Measurements from ENCODE around the gene YARS2. TPM values are rescaled to one million over a fixed set of nuclear protein-coding genes. Genes with fewer than 3 reads are reported as not detected.

YARS2 gene
- 30.7 TPM for polyA plus RNA-seq (2013, experiment 1 of 2; ENCODE audit: insufficient read length)
- polyA plus RNA-seq (2013, experiment 2 of 2; ENCODE audit: insufficient read length), result 31.7 TPM

DNA sequence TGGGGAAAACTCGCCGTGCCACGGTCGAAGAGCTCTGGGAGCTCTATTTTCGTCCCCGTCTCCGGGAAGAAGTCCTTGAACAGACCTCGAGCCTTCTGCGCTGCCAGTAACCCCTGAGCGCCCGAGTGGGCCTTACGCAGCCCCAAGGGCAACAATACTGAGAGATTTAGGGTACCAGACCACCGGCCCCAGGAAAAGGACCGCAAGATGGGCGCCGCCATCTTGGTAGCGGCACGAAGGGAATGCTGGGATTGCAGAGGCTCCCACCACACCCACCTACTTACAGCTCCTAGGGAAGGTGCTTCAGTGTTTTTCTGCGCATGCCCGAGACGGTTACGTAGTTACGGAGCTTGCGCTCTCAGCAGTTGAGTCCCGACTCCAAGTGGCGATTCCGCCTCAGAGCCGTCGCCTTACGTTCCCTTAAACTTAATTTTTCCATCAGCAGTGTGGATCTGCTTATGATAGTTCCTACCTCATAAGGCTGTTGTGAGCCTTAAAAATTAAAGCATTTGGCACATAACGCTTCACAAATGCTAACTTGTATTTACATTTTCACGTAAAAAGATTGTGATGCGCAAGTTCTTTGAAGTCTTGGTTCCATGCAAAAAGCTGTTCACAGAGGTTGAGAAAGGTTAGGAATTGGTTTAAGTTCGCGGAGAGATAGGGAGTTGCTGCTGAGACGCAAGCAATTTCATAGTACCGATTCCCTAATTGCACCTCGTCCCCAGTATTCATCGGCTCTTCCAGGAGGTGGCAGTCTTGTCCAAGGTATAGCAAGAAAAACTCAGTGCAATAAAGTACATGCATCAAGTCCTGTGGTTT lies at the start of gene YARS2:
Gene YARS2, minus strand, starts transcription at position 244 of the 822 bp plus-strand sequence. Its CDS starts 23 bp downstream, at position 221.
- peak; percentile 98 for DNase-seq

DNA sequence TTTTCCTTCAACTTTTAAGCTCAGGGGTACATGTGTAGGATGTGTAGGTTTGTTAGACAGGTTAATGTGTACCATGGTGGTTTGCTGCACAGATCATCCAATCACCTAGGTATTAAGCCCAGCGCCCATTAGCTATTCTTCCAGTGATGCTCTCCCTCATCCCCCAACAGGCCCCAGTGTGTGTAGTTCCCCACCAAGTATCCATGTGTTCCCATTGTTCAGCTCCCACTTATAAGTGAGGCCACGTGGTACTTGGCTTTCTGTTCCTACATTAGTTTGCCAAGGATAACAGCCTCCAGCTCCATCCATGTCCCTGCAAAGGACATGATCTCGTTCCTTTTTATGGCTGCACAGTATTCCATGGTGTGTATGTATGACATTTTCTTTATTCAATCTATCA lies 48.6 kb upstream of the YARS2 start:
- DNase-seq, result no peak

DNA sequence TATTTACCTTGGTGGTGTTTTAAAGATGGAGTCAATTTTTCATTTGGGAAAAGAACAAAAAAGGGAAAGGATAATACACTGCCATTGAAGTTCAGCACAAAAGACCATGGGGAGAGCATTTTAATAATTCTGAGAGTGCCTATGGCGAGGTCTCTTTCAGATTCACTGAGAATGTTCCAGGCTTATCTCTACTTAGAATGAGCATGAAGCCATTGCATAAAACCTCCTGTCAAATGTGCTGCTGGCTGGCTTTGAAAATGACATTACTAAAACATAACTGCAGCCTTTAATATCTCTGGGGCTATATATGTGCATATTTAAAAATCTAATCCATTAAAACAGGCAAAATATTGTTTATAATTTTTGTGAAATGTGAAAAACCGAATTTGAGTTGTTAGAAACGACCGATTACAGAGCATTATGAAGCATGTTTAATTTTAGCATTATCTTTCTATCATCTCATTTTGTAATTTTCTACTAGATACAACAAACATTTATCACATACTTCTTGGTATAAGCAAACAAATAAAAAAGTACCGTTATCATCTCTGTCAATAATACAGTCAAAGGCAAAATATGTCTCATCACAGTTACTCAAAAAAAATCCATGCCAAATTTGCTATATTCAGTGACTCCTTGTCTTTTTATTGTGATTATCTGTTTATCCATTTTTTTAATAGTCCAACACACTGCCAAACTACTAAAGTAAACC lies 45.7 kb upstream of the YARS2 start:
- DNase-seq, result no peak

DNA sequence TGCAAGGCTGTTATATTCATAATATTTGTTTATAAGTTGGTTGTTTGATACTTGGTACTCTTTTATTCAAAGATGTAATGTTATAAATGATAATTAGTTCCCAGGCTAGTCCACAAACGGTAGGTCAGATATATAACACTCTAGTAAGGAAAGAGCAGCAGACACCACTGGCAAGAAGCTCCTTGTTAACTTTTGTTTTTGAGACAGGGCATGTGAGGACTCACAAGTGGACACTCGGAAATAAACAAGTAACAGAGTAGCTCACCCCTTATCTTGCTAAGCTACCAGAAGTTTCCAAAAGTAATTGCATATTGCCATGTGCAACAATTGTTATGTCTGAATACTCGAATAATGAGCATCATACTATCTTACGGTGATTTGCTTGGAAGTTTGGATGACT lies 38.6 kb upstream of the YARS2 start:
- DNase-seq, result no peak

DNA sequence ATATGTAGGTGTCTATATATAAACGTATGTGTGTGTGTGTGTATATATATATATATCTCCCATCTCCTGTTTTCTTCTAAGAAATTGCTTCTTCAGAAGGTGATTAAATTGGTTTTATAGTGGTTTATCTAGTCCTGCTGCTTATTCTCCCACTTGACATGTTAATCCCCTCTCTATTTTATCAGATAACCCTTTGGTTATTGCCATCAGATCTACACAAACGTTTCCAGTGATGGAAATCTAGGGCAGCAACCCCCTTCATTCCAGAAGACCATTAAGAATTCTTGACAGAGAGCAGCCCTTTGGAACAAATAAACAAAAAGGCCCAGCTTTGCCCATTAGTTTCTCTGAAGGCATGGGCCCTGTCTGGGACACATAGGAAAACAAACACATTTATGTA lies 34.2 kb upstream of the YARS2 start:
- no peak for DNase-seq

DNA sequence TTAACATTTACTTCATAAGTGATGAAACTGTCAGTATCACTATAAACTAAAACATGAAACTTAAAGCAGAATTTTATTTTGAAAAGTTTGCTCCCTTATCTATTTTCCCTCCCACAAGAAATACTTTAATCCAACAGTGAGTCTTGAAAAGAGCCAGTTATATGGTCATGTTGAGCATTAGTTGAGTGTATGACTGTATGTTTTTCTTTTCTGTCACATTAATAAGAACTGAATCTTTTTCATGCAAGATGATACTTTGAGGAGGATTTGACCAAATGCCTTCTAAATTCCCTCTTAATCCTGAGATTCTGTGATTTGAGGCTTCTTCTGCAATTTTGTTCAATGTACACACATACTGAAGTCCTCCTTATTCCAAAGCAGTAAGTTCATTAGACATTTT lies 33.7 kb upstream of the YARS2 start:
- DNase-seq, result no peak

DNA sequence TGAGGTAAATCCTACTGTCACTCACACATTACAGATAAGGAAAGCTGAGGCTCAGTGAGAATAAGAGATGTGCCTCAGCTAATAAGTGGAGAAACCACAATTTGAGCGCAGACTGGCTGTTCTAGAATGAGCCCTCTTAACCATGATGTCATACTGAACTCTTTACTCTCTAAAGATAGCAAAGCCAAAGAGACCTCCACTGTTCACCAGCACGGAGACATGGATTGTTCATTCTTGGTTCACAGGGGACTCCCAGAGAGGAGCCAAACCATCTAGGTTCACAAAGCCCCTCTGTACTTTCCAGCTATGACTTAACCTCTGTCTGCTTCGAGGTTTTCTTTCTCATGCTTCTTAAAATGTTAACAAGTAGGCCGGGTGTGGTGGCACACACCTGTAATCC lies 32.7 kb upstream of the YARS2 start:
- no peak for DNase-seq

DNA sequence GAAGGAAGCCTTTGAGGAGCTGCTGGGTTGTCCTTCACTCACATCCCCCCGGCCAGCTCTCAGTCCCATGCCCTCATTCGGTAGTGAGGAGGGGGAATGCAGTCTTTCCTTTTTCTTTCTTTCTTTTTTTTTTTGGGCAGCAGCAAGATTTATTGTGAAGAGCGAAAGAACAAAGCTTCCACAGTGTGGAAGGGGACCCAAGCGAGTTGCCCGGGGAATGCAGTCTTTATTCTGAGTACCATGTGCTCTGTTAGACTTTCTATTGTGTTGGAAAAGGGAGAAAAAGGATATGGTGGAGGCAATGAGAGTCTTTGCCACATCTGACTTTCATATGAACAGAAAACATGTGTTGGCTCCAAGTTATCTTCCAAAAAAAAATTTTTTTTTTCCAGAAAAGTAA lies 29.9 kb upstream of the YARS2 start:
- DNase-seq, result no peak

DNA sequence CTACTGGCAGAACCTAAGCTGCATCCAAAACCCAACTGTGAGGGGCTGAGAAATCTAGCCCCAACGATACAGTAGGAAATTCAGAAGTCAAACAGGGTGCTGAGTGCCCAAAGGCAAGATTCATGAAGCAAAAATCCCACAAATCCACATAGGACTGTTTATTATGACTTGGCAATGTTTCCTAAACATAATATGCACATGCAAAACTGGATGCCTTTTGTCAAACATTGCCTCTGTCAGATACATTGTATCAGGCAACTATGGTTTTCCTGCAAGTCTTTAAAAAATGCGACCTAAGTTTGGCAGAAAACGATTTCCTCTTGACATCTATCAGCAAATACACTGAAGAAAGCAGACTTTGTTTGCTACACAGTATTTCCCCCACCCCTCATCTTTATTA lies 27.3 kb upstream of the YARS2 start:
- no peak for DNase-seq

DNA sequence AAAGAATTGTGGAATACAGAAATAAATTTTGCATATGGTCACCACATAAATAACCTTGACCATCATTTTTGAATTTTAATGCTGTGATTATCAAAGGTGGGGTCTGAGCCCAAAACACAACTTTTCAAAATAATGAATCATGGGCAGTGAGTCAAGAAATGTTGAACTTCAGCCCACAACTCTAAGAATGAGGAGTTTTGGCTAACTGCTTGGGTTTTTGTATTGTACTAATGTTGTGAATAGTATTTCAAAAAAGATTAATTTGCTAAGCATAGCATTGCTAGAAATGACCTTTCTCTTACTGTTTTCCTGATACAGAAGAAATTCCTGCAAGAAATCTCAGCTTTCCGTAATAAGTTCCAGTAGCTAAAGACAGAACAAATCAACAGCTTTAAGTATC lies 24.4 kb upstream of the YARS2 start:
- DNase-seq, result peak; percentile 2

DNA sequence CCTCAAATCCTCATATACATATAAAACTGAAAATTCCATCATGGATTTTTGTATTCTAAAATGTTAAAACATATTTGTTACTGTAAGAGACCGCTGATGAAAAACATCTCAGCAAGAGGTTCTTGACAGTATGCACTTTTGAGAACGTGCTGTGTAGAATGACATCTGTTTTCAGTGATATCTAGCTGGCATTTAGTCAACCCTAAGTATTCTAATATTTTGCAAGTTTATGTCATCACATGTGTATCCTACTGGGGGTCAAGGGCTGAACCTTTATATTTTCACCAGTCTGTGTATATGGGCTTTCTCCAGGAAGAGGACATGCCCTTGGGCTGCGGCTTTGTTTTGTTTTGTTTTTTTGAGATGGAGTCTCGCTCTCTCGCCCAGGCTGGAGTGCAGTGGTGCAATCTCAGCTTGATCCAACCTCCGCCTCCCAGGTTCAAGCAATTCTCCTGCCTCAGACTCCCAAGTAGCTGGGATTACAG lies 22.0 kb upstream of the YARS2 start:
- no peak for DNase-seq

DNA sequence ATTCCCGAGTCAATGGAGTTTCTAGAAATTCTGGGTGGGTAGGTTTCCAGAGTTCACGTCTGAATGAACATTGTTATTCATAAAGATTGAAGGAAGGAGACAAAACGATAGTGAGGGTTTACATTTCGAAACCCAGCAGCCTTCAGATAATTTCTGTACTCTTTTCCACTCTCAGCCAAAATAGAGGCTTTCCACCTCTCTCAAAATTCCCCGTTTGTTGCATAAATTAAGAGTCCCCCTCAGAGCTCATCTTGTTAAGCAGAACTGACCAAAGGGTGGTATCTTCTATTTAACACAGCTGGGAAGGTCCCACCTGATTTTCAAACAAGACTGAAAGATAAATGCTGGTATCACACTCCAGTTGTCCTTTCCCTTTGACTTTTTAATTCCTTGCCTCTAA lies 21.5 kb upstream of the YARS2 start:
- no peak for DNase-seq

DNA sequence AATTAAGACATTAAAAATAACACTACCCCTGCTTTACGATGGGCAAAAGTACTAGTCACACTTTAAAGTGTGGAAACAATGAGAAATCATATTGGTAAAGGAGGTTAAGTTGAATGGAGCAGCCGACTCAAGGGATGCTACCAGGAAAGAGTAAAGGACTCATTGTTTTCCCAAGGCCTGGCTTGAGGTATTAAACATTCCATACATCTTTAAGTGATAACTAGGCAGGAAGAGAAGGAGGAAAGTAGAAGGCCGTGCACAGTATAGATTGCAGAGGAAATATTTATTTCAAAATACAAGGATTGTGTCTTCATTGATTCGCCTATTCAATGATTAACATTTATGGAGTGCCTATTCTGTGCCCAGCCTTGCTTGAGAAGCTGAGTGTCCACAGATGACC lies 20.6 kb upstream of the YARS2 start:
- DNase-seq, result no peak

DNA sequence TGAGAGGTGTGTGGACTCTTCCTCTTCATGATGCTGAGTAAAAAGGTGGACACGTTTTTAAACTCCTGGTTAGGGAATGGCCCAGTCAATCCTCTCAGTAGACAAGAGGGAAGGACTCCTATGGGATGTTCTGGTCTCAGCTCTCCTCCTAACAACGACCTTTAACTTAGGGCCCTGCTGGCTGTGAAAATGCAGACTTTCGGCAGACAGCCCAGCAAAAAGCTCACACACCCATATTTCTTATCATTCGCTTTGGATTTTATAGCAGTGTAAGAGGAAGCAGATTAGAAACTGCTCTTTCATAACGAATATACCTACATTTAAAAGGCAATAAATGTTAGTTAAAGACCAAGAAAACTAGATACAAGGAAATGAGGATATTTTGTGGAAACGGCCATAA lies 18.0 kb upstream of the YARS2 start:
- no peak for DNase-seq

DNA sequence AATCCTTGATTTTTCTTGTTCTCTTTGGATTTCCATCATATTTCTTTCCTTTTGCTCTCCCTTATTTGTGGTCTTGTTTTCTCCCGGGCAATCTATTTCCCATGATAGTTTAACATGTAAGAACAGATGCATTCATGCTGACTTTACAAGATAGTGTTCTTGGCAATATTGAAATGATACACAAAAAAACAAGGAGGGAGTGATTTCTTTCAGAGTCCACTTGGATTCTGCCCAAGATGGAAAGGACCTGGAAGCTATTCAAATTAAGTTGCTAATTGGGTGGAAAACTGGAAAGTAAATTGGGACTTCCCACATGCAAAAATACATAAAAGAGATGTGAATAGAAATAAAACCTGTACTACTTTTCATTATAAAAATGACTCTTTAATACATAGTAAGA lies 14.4 kb upstream of the YARS2 start:
- no peak for DNase-seq

DNA sequence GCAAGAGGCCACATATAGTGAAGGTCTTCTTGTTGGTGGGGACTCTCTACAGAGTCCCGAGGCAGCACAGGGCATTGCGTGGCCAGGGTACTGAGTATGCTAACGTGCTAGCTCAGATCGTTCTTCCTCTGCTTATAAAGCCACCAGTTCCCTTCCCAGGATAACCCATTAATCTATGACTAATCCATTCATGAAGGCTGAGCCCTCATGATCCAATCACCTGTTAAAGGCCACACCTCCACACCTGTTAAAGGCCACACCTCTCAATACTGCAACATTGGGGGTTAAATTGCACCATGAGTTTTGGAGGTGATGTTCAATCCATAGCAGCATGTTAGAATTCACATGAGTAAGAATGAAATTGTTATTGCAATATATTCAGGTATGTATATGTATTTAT lies 12.8 kb upstream of the YARS2 start:
- no peak for DNase-seq

DNA sequence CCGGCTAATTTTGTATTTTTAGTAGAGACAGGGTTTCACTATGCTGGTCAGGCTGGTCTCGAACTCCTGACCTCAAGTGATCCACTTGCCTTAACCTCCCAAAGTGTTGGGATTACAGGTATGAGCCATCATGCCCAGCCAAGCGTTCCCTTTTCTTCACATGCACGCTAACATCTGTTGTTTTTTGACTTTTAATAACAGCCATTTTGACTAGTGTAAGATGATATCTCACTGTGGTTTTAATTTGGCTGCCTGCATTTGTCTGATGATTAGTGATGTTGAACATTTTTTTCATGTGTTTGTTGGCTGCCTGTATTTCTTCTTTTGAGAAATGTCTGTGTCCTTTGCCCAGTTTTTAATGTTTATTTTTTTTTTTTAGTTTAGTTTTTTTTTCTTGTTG lies 10.2 kb upstream of the YARS2 start:
- no peak for DNase-seq

DNA sequence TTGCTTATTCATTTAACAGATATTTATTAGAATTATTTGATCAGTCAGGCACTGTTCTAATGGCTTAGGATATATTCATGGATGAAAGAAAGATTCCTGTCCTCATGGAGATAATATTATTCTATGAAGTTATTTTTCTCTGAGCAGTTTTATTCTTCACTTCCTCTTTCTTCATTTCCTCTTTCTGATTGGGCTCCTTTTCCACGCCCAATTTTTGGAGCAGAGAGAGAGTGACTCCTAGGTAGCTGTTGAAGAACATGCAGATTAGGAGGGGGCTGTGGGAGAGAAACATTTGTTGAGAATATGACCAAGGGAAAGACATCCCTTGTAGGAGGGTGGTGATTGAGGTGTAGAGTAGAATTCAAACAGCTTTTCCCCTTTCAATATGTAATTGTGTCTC lies 6.0 kb upstream of the YARS2 start:
- DNase-seq, result no peak

DNA sequence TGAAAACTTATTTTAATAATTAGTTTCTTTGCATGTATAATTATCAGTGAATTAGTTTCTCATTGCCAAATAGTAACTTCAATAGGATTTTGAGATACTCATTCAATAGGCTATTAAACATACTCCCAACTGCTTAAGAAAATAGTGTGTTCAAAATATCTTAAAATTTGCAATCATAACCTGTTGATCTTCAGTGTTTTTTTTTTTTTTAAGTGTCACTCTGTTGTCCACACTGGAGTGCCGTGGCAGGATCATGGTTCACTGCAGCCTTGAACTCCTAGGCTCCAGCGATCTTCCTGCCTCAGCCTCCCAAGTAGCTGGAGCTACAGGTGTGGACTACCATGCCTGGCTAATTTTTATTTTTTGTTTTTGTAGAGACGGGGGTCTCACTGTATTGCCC lies 1.5 kb upstream of the YARS2 start:
- DNase-seq, result no peak

DNA sequence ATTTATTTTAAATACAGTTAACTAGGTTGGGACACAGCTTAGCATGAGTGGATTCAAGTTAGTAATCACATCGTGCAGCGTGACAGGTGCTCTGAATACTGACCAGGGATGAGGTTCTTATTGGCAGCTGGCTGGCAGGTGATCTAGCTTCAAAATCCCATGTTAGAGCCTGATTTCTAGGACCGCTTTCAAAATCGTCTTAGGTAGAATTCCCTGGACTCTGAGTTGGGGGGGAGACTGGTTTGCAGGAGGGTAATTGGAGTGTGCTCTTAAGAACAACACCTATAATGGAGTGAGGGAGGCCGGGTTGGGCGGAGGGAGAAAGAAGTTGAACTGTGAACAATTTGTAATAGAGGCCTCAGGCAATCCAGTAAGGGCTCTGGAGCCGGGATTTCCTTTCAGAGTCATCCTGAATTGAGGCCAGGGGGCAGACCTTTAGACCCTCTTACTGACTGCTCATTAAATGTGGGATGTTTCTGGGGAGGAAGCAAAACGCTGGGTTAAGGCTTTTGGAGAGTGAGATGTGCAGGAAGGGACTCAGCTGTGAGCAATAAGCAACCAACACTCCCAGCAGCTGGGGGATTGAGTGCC lies 874 bp upstream of the YARS2 start:
- no peak for DNase-seq

DNA sequence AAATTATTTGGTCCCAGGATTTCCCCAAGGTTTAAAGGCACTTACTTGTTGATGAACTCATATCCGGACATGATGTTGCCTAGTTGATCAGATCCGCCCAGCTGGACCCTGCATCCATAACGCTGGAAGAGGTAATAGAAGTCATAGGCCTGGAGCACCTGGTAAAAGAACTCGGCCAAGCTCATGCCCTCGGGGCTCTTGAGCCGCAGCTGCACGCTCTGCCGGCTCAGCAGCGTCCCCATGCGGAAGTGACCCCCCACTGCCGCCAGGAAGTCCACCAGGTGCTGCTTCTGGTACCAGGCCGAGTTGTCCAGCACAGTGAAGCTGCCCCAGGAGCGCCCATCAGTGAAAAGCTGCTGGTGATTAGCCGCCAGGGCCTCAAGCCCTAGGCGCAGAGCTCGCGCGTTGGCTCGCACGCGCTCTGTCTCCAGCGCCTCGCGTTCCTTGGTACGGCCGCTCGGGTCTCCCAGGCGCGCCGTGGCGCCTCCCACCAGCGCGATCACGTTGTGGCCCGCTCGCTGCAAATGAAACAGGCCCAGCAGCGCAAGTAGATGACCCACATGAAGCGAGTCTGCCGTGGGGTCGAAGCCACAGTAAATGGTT lies 545 bp downstream of the YARS2 start:
- peak; percentile 75 for DNase-seq

DNA sequence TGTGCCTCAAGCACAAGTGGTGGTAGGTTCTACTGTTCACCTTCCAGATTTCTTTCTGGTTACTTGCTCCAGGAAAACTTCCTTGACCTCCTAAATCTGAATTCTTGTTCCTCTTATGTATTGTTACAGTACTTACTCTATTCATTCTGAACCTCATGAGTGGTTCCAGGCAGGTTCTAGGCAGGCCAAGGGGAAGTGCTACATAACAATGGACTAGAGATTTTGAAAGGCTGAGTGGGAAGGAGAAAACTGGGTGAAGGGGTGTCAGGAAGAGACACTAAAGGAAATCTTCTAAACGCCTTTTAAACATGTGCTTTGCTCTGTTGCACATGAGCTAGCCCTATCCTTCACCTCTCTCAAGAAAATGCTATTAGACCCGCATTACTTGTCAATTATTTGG lies 1.6 kb downstream of the YARS2 start:
- no peak for DNase-seq

DNA sequence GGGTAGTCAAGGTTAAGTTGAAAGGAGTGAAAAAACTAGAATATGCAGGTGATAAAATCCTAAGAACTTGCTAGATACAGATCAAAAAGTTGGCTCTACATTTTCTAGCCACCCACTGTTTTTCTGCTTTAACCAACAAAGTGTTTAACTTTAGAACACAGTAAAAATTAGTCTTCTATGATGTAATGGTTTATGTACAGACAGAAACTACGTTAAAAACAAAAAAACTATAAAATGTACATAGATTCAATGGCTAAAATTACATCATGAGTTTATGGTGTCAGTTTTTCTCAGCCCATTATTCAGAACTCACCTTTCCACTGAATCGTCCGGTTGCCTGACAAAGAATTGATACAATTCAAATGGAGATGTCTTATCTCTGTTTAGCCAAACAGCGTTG lies 2.1 kb downstream of the YARS2 start:
- DNase-seq, result no peak
